HepG2 (cell line): Measurements from ENCODE around the gene TLK1. TPM values are rescaled to one million over a fixed set of nuclear protein-coding genes. Genes with fewer than 3 reads are reported as not detected.

Source experiments
- CHCHD3 ChIP-seq: sonication (generic); formaldehyde crosslinking; IDR thresholded peaks from 2 replicates; pipeline ENCODE4 v1.8.0; 2022; ENCODE audit warnings: mild to moderate bottlenecking, missing genetic modification reagents, moderate library complexity
- MAFF ChIP-seq: IDR thresholded peaks from 2 replicates; pipeline ENCODE4 v1.6.1; 2011; ENCODE audit warnings: low read depth, low read length, improper control_type of control experiment
- MYNN ChIP-seq: sonication (generic); formaldehyde crosslinking; IDR thresholded peaks from 2 replicates; pipeline ENCODE4 v1.4.0; 2020; ENCODE audit warnings: mild to moderate bottlenecking, low read depth, missing genetic modification reagents
- RBAK ChIP-seq: sonication (generic); formaldehyde crosslinking; IDR thresholded peaks from 2 replicates; pipeline ENCODE4 v1.5.1; 2020; ENCODE audit warnings: mild to moderate bottlenecking, missing genetic modification reagents
- RBFOX2 ChIP-seq: fragments of 200-400 bp; formaldehyde crosslinking; IDR thresholded peaks from 2 replicates; pipeline ENCODE4 v1.6.1; 2017; ENCODE audit warnings: low read depth, mild to moderate bottlenecking, low read length
- U2AF2 ChIP-seq: fragments of 200-400 bp; formaldehyde crosslinking; IDR thresholded peaks from 2 replicates; pipeline ENCODE4 v1.6.1; 2017; ENCODE audit warnings: low read depth, mild to moderate bottlenecking, low read length
- ZFAT ChIP-seq: sonication (generic); formaldehyde crosslinking; conservative IDR thresholded peaks from 2 replicates; pipeline ENCODE4 v1.8.1; 2023; ENCODE audit warnings: missing genetic modification reagents, inconsistent platforms
- ZFP41 ChIP-seq: sonication (generic); formaldehyde crosslinking; IDR thresholded peaks from 2 replicates; pipeline ENCODE4 v1.4.0; 2020; ENCODE audit warnings: mild to moderate bottlenecking, missing genetic modification reagents, borderline replicate concordance
- ZNF224 ChIP-seq: sonication (generic); formaldehyde crosslinking; IDR thresholded peaks from 2 replicates; pipeline ENCODE4 v1.5.0; 2020; ENCODE audit warnings: mild to moderate bottlenecking, missing genetic modification reagents
- ZNF235 ChIP-seq: sonication (generic); formaldehyde crosslinking; IDR thresholded peaks from 2 replicates; pipeline ENCODE4 v1.8.1; 2023; ENCODE audit warnings: mild to moderate bottlenecking, missing genetic modification reagents, borderline replicate concordance
- ZNF441 ChIP-seq: sonication (generic); formaldehyde crosslinking; IDR thresholded peaks from 2 replicates; pipeline ENCODE4 v1.7.0; 2021; ENCODE audit warnings: missing genetic modification reagents, borderline replicate concordance
- ZNF460 ChIP-seq: sonication (generic); formaldehyde crosslinking; IDR thresholded peaks from 2 replicates; pipeline ENCODE4 v1.5.1; 2020; ENCODE audit warnings: missing genetic modification reagents, mild to moderate bottlenecking, borderline replicate concordance
- ZNF749 ChIP-seq: sonication (generic); formaldehyde crosslinking; IDR thresholded peaks from 2 replicates; pipeline ENCODE4 v1.8.0; 2022; ENCODE audit warnings: mild to moderate bottlenecking, missing genetic modification reagents, moderate library complexity, borderline replicate concordance
- ZNF766 ChIP-seq: sonication (generic); formaldehyde crosslinking; IDR thresholded peaks from 2 replicates; pipeline ENCODE4 v1.5.0; 2020; ENCODE audit warnings: missing genetic modification reagents, borderline replicate concordance
- ZNF878 ChIP-seq: sonication (generic); formaldehyde crosslinking; IDR thresholded peaks from 2 replicates; pipeline ENCODE4 v1.8.1; 2023; ENCODE audit warnings: mild to moderate bottlenecking, missing genetic modification reagents, moderate library complexity
- polyA plus RNA-seq, 8 experiments: library from polyadenylated mRNA; depleted of rRNA in 3 of 8; stranded (reverse) in 7 of 8; unstranded in 1 of 8; fragments of >200 nt; fragmentation: Illumina TruSeq in 4 of 8; extraction: Trizol in 4 of 8; gene quantifications; 2 replicates each; pipeline versions ENCODE4 v1.2.1 to v1.2.3, GENCODE V29; 2011 to 2016; ENCODE audit warnings: low read depth in 4 of 8, missing spikeins in 1 of 8, mixed read lengths in 1 of 8; ENCODE audit not compliant: insufficient read depth in 1 of 8
- total RNA-seq, 5 experiments: library from RNA; depleted of rRNA; stranded (reverse); fragments of >200 nt; fragmentation: Illumina TruSeq; extraction: Trizol; gene quantifications; 2 replicates each; pipeline ENCODE4 v1.2.3, GENCODE V29; 2016; ENCODE audit warnings: low read depth in 1 of 5
- TF ChIP-seq, protein P1 (sequence below): sonication (generic); formaldehyde crosslinking; IDR thresholded peaks from 2 replicates; pipeline ENCODE4 v1.4.0; 2020; ENCODE audit warnings: missing genetic modification reagents; ENCODE audit errors: not compliant biosample characterization
- TF ChIP-seq, protein P2 (sequence below): sonication (generic); formaldehyde crosslinking; IDR thresholded peaks from 2 replicates; pipeline ENCODE4 v1.4.0; 2020; ENCODE audit warnings: missing genetic modification reagents
- TF ChIP-seq, protein P3 (sequence below): sonication (generic); formaldehyde crosslinking; IDR thresholded peaks from 2 replicates; pipeline ENCODE4 v1.8.0; 2022; ENCODE audit warnings: low read depth, missing genetic modification reagents
- TF ChIP-seq, protein P4 (sequence below): sonication (generic); formaldehyde crosslinking; IDR thresholded peaks from 2 replicates; pipeline ENCODE4 v1.8.0; 2022; ENCODE audit warnings: missing genetic modification reagents, mild to moderate bottlenecking, inconsistent platforms, borderline replicate concordance

The TLK1 gene
- total and polyA plus RNA-seq, 2 of the 13 experiments (the other 11 are each of a cell fraction or from before 2014, with no cell fraction given): 16.8 to 28.7 TPM

DNA sequence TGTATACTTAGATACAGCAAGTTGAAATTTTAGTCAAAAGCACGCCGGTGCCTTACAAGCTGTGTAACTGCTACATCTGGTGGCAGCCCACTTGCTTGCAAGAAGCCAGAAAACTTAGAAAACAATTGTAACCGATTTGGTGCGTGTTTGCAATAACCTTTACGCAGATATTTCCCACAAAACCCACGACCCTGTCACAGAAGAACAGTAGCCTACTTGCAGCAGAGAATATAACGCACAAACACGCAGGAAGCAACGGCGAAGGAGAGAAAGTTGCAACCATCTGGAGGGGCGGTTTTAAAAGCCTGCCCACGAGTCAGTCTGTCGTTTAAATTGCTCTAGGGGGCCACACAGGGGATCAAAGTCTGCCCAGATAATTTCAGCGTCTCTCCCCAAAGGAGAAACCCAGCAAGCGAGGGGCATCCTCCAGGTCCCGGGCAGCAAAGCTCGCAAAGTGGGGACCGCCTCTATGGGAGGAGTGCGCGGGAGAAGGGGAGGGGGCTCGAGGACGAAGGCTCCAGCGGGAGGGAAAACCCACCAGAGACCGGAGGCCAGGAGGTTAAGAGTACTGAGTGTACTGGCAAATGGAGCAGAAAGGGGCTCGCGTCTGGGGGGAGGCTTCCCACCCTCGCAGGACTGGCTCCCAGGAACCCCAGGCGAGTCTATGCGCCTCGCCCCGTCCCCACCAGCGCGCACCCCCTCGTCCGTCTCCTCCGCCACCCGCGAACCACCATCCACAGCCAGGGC lies 1.1 kb downstream of the TLK1 start (continued):
- TF ChIP-seq, protein P1, sequence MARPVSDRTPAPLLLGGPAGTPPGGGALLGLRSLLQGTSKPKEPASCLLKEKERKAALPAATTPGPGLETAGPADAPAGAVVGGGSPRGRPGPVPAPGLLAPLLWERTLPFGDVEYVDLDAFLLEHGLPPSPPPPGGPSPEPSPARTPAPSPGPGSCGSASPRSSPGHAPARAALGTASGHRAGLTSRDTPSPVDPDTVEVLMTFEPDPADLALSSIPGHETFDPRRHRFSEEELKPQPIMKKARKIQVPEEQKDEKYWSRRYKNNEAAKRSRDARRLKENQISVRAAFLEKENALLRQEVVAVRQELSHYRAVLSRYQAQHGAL (CRISPR knock-in tag): no peak
- TF ChIP-seq, protein P2, sequence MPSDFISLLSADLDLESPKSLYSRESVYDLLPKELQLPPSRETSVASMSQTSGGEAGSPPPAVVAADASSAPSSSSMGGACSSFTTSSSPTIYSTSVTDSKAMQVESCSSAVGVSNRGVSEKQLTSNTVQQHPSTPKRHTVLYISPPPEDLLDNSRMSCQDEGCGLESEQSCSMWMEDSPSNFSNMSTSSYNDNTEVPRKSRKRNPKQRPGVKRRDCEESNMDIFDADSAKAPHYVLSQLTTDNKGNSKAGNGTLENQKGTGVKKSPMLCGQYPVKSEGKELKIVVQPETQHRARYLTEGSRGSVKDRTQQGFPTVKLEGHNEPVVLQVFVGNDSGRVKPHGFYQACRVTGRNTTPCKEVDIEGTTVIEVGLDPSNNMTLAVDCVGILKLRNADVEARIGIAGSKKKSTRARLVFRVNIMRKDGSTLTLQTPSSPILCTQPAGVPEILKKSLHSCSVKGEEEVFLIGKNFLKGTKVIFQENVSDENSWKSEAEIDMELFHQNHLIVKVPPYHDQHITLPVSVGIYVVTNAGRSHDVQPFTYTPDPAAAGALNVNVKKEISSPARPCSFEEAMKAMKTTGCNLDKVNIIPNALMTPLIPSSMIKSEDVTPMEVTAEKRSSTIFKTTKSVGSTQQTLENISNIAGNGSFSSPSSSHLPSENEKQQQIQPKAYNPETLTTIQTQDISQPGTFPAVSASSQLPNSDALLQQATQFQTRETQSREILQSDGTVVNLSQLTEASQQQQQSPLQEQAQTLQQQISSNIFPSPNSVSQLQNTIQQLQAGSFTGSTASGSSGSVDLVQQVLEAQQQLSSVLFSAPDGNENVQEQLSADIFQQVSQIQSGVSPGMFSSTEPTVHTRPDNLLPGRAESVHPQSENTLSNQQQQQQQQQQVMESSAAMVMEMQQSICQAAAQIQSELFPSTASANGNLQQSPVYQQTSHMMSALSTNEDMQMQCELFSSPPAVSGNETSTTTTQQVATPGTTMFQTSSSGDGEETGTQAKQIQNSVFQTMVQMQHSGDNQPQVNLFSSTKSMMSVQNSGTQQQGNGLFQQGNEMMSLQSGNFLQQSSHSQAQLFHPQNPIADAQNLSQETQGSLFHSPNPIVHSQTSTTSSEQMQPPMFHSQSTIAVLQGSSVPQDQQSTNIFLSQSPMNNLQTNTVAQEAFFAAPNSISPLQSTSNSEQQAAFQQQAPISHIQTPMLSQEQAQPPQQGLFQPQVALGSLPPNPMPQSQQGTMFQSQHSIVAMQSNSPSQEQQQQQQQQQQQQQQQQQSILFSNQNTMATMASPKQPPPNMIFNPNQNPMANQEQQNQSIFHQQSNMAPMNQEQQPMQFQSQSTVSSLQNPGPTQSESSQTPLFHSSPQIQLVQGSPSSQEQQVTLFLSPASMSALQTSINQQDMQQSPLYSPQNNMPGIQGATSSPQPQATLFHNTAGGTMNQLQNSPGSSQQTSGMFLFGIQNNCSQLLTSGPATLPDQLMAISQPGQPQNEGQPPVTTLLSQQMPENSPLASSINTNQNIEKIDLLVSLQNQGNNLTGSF (CRISPR knock-in tag): no peak
- TF ChIP-seq MYNN (0 out of 2 replicates have a peak, but pooled peaks have one; percentile 28), U2AF2 (no peak), ZNF878 (CRISPR knock-in tag) (no peak), ZNF224 (CRISPR knock-in tag) (peak; percentile 76; the same call in 1 of the 2 replicates), ZFP41 (CRISPR knock-in tag) (peak; percentile 93; the same call in 1 of the 2 replicates), ZNF235 (0 out of 2 replicates have a peak, but pooled peaks have one; percentile 61), ZNF766 (CRISPR knock-in tag) (no peak), MAFF (no peak), ZFAT (CRISPR knock-in tag) (no peak), ZNF460 (CRISPR knock-in tag) (no peak), ZNF441 (no peak), ZNF749 (CRISPR knock-in tag) (no peak), CHCHD3 (CRISPR knock-in tag) (no peak), RBAK (CRISPR knock-in tag) (no peak), RBFOX2 (peak; percentile 63)
- TF ChIP-seq, protein P3, sequence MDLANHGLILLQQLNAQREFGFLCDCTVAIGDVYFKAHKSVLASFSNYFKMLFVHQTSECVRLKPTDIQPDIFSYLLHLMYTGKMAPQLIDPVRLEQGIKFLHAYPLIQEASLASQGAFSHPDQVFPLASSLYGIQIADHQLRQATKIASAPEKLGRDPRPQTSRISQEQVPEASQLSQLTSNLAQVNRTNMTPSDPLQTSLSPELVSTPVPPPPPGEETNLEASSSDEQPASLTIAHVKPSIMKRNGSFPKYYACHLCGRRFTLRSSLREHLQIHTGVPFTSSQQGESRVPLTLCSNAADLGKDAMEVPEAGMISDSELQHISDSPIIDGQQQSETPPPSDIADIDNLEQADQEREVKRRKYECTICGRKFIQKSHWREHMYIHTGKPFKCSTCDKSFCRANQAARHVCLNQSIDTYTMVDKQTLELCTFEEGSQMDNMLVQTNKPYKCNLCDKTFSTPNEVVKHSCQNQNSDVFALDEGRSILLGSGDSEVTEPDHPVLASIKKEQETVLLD (CRISPR knock-in tag): 0 out of 2 replicates have a peak, but pooled peaks have one; percentile 18
- TF ChIP-seq, protein P4, sequence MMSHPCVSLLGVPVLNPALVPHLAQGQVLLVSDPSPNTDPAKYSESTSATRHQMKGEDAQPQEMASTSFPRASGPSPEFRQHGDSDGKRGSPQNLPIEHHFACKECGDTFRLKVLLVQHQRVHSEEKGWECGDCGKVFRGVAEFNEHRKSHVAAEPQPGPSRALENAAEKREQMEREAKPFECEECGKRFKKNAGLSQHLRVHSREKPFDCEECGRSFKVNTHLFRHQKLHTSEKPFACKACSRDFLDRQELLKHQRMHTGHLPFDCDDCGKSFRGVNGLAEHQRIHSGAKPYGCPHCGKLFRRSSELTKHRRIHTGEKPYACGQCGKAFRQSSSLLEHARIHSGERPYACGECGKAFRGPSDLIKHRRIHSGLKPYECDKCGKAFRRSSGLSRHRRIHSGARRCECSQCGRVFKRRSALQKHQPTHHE (CRISPR knock-in tag): no peak; the same call in 1 of the 2 replicates
